HG03520 (cell line): ENCODE results near the gene ZNF579.

Experiments
- ATAC-seq: cut with Tn5 transposase; IDR thresholded peaks from one replicate; pipeline ENCODE4 v1.9.1; 2021; ENCODE audit warnings: mild to moderate bottlenecking, moderate library complexity; ENCODE audit not compliant: unreplicated experiment

The ZNF579 gene

DNA sequence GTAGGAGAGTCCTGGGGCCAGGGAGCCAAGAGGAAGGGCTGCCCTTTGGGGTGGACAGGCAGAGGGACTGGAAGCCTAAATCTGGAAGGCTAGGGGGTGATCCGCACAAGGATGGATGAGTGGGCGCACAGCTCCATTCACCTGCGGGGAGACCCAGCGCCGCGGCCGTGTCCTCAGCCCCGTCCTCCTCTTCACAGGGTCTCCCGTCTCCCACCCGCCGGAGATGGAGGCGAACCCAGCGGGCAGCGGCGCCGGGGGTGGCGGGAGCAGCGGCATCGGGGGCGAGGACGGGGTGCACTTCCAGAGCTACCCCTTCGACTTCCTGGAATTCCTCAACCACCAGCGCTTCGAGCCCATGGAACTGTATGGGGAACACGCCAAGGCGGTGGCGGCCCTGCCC, 32.7 kb upstream of the ZNF579 start:
- no peak for ATAC-seq

DNA sequence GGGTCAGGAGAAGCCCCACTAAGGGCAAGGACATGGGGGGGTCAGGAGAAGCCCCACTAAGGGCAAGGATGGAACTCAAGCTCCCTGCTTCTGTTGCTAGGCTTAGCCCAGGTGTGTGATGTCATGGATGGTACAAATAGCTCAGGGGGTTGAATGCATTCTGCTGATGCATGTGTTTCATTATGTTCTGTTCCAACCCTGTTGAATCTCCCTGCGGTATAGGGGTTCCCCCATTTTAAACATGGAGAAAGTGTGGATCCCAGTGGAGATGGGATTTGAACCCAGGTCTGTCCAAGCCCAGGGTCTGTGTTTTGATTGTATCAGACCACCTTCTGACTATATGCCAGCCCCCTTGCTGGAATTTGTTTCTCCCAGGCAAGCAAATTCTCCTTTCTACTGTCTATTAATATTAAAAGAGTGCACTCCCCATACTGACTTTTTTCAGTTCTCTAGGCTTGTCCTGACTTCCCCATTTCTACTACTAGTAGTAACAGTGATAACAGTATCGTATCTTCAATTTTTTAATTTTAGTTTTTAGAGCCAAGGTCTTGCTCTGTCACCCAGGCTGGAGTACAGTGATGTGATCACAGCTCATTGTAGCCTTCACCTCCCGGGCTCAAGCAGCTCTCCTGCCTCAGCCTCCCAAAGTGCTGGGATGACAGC, 31.5 kb upstream of the ZNF579 start:
- ATAC-seq = no peak

DNA sequence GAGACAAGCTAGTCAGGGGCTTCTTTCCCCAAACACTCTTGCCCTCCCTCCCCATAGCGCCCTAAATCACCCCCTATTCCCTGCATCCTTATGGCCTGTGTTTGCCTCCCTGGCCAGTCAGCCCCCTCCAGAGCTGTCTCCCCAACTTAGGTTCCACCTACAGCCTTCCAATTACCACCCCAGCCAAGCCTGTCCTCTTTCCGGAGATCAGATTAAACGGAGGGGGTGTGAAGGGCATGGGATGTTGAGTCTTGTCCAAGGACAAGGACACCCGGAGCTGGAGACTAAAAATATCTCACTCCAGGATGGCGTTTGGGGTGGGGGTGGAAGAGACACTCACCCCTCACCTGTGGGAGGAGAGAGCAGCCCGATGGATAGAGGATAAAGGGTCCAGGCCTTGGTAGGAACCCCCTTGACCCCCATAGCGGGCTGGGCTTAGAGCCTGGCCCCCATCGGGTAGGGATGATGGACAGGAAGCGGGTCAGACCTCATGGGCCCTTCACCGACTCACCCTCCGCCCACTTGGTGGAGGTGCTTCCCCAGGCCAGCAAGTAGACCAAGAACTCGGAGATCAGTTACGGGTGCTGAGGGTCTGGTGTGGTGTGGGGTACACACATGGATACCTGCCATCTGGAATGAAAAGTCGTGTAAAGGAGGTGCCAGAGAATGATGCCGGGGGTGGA, 30.8 kb upstream of the ZNF579 start:
- ATAC-seq = no peak

DNA sequence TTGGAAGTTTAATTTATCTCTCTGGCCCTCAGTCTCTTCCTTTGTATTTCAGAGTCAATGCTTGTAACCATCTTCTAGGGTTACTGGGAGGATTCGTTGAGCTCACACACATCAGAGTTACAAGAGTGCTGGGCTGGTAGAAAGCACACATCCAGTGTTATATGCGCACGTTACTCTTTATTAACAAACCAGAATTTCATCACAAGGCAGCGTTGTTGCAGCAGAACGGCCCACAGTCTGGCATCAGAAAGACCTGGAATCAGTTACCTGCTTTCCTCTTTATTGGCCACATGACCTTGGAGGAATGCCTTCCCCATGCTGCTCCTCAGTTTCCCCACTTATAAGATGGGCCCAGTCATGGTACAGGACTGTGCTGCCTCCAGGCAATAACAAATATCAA, 28.7 kb upstream of the ZNF579 start:
- no peak for ATAC-seq

DNA sequence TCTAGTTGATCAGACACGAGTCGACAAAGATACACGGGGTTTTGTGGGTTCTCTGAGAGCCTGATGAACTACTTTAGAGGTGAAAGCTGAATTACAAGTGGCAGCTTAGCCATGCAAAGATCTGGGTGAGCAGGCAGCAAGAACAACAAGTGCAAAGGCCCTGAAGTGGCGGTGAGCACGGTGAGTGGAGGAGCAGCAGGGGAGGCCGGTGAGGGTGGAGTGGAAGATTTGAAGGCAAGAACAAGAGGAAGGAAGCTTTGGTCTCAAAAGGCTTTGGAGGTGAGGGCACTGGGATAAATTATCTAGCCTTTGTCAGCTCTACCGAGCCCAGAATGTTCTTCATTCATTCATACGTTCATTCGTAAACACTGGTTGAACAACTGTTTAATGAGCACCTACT, 26.2 kb upstream of the ZNF579 start:
- no peak for ATAC-seq

GRCh38 chr19:55606471-55606787, 25.8 kb upstream of the ZNF579 start:
- no peak for ATAC-seq

- no peak for ATAC-seq
These were observed 25.2 kb upstream of the ZNF579 start, which contains the start of gene ZNF865 for GRCh38 chr19:55605637-55606470. TSS of gene ZNF865 (plus strand) at chr19:55605647. CDS start at chr19:55613619, 7,972 bp downstream.

DNA sequence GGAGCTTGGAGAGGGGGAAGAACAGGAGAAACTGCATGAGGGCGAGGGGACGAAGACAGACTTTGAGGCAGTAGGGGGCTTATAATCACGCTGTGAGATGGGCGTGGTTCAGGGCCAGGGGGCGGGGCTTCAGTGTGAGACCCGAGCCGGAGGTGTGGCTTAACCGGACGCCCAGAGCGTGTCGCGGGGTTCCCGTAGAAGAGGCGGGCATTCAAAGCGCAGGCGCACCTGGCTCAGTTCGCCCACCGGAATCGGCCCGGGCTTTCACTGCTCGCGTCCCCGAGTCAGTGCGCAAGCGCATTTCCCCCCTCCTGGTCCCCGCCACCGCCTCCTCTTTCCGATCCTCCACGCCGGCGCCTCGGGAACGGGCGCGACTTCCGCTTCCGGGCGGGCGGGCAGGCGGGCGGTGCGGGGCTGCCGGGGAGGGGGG, 24.6 kb upstream of the ZNF579 start:
- ATAC-seq = peak; percentile 61

- ATAC-seq = no peak
These were observed 23.1 kb upstream of the ZNF579 start for GRCh38 chr19:55603581-55604292.

- ATAC-seq = no peak
These were observed 22.5 kb upstream of the ZNF579 start for GRCh38 chr19:55603115-55603514.

- no peak for ATAC-seq
These were observed 21.7 kb upstream of the ZNF579 start for GRCh38 chr19:55602104-55603001.

DNA sequence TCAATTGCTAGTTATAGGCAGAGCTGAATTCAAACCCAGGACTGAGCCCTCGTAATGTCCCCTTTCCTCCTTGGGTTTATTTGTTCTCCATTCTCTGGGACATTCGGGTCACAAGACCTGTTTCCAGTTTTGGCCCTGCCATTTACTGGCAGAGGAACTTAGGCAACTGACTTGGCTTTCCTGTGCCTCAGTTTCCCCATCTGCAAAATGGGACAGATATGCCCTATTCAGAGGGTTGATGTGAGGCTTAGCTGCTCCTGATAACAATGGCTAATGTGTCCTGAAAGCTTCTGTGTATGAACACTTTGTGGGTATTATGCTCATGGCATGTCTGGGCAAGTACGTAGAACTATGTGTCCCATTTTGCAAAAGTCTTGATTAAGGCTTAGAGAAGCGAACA, 20.4 kb upstream of the ZNF579 start:
- ATAC-seq = no peak

- no peak for ATAC-seq
These were observed 20.0 kb upstream of the ZNF579 start for GRCh38 chr19:55600662-55601028.

DNA sequence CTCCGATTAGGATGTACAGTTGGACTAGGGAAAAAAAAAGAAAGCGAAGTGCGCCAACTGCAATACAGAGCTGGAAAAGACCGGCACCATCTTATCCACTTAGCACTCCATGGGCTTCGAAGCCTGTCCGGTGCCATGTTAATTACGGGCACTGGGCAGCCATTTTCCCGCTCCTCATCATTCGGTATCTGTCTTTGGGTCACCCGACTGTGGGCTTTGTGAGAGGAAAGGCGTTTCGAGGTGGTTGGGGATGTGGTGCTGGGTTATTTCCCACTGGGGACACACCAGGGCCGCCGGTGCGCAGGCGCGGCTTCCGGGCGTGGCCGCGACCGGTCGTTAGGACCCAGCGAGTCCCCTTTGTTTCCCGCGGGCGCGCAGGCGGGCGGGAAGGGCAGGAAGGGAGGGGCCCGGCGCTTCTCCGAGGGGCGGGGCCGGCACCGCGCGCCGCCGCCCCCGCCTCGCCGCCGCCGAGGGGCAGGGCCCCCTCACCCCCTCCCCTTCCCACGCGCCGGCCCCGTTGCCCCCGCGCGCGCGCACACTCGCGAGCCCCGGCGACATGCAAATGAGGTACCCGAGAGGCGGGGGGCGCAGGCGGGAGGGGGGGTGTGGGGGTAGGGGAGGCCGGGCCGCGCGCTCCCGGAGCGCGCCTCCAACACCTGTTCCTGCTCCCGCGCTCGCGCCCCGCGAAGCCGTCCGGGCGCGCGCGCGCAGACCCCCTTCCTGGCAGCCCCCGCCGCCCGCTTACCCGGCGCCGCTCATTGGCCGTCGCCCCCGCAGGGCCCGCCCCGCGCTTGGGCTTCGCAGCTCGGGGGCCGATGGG, 19.4 kb upstream of the ZNF579 start, which contains the start of gene ZNF524:
Gene ZNF524, plus strand, starts transcription at position 447 of the 820 bp plus-strand sequence. CDS start 1,825 bp downstream, outside the sequence.
- ATAC-seq = peak; percentile 32

DNA sequence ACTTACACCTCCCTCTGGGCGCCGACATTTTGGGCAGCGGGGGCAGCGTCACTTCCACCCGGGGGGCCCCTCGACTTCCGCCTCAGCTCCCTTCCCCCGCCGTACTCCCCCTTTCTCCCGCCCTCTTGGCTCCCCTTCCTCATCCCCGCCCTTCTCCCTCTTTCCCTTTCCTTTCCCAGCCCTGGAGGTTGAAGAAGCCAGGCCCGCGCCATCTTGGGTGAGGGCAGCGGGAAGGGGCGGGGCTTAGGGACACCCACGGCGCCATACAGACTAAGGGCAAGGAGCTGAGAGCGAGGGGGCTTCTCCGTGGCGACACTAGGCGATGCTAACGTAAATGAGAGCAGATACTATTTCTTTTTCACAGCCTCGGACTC, 18.8 kb upstream of the ZNF579 start, which contains the start of gene FIZ1:
Gene FIZ1, minus strand, starts transcription at position 50 of the 374 bp plus-strand sequence. CDS start 1,652 bp downstream, outside the sequence.
- ATAC-seq = peak; percentile 52

DNA sequence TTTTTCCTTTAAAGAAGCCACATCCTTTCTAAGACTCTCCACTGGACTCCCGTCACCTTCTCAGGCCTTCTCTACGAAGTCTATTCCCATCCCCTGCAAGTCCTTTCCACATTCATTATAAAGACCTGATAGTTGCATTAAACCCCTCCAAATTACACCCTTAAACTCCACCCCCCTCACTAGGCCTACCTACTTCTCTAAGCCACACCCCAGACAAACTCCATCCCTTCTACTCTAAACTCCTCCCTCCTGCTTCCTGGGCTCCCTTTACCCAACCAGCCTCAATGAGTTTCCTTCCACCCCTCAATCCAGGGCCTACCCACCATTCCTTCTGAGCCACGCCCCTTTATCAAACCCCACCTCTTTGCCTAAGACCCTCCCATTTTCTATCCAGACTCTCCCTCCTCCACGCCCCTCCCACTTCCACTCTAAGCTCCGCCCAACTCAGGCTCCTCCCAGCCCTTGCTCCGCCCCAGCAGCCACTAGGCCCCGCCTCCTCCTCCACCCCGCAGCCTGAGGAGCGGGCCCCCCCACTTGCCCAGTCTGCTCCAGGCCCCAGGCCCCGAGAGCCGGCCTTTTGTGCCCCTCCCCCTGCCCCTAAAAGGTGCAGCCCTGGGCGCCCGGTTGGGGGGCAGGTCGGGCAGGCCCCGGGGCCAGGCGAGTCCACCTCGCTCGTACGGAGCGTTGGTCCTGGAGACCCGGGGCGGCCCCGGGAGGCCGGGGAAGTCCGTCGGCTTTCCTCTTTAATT, 18.2 kb upstream of the ZNF579 start:
- peak; percentile 45 for ATAC-seq

- no peak for ATAC-seq
These were observed 17.4 kb upstream of the ZNF579 start for GRCh38 chr19:55598034-55598433.

GRCh38 chr19:55597501-55597921, 16.9 kb upstream of the ZNF579 start:
- no peak for ATAC-seq
